Measurements from ENCODE around the gene UBXN6.

Gene UBXN6

GRCh38 chr19:4457654-4458395, at the start of gene UBXN6:
TSS of gene UBXN6 (minus strand) at chr19:4457794. CDS start at chr19:4457697, 97 bp downstream.
- TF ChIP-seq CTCF (IDR thresholded peaks at IDR 0.05; ENCODE audit: insufficient read depth, low read depth, low read length, missing control alignments) = no peak
- DNase-seq (ENCODE audit: low read depth) = peak; percentile 99
- H3K4me3 ChIP-seq (ENCODE audit: low read length) = peak within 1 kb of the TSS; percentile 84

GRCh38 chr19:4507150-4507452, 49.5 kb upstream of the UBXN6 start:
- TF ChIP-seq CTCF (IDR thresholded peaks at IDR 0.05; ENCODE audit: insufficient read depth, low read depth, low read length, missing control alignments) = no peak

GRCh38 chr19:4506449-4507149, 49.0 kb upstream of the UBXN6 start:
- no peak overlapping the region for H3K4me3 ChIP-seq (ENCODE audit: low read length)
- no peak for TF ChIP-seq CTCF (IDR thresholded peaks at IDR 0.05; ENCODE audit: insufficient read depth, low read depth, low read length, missing control alignments)
- peak; percentile 58 for DNase-seq (ENCODE audit: low read depth)

More at GRCh38 chr19:4507150-4507452, 49.5 kb upstream of the UBXN6 start:
- no peak for DNase-seq (ENCODE audit: low read depth)
- no peak overlapping the region for H3K4me3 ChIP-seq (ENCODE audit: low read length)

GRCh38 chr19:4505570-4506448, 48.2 kb upstream of the UBXN6 start:
- no peak for TF ChIP-seq CTCF (IDR thresholded peaks at IDR 0.05; ENCODE audit: insufficient read depth, low read depth, low read length, missing control alignments)
- no peak overlapping the region for H3K4me3 ChIP-seq (ENCODE audit: low read length)

GRCh38 chr19:4504891-4505569, 47.4 kb upstream of the UBXN6 start:
- no peak for TF ChIP-seq CTCF (IDR thresholded peaks at IDR 0.05; ENCODE audit: insufficient read depth, low read depth, low read length, missing control alignments)
- no peak for DNase-seq (ENCODE audit: low read depth)
- H3K4me3 ChIP-seq (ENCODE audit: low read length) = no peak overlapping the region

More at GRCh38 chr19:4505570-4506448, 48.2 kb upstream of the UBXN6 start:
- no peak for DNase-seq (ENCODE audit: low read depth)

GRCh38 chr19:4504297-4504701, 46.7 kb upstream of the UBXN6 start:
- TF ChIP-seq CTCF (IDR thresholded peaks at IDR 0.05; ENCODE audit: insufficient read depth, low read depth, low read length, missing control alignments) = no peak
- no peak for DNase-seq (ENCODE audit: low read depth)
- no peak overlapping the region for H3K4me3 ChIP-seq (ENCODE audit: low read length)
